ENCODE measurements around the gene SPATA33.
"Not testable (repeated sequence)": the region's sequence is repeated elsewhere in the genome, so short reads cannot be mapped to it uniquely, and the experiment has no call there.

SPATA33 gene

GRCh38 chr16:89629827-89630610 is 27.6 kb upstream of the SPATA33 start:
- DNase-seq = no peak

- DNase-seq = no peak
Measured at GRCh38 chr16:89633064-89633631, 24.5 kb upstream of the SPATA33 start.

GRCh38 chr16:89634463-89635385 is 22.9 kb upstream of the SPATA33 start:
- not testable (repeated sequence) for DNase-seq

- DNase-seq = no peak
Measured at GRCh38 chr16:89636663-89637062, 21.0 kb upstream of the SPATA33 start.

- no peak for DNase-seq
Measured at GRCh38 chr16:89637379-89637778, 20.3 kb upstream of the SPATA33 start.

- no peak for DNase-seq
Measured at GRCh38 chr16:89638455-89638854, 19.2 kb upstream of the SPATA33 start.

- DNase-seq = no peak
Measured at GRCh38 chr16:89639385-89639784, 18.3 kb upstream of the SPATA33 start.

GRCh38 chr16:89641458-89642119 is 16.0 kb upstream of the SPATA33 start:
- DNase-seq = no peak

- DNase-seq = no peak
Measured at GRCh38 chr16:89642574-89642973, 15.1 kb upstream of the SPATA33 start.

- no peak for DNase-seq
Measured at GRCh38 chr16:89643769-89644300, 13.8 kb upstream of the SPATA33 start.

GRCh38 chr16:89645122-89645521 is 12.5 kb upstream of the SPATA33 start:
- DNase-seq = no peak

- DNase-seq = no peak
Measured at GRCh38 chr16:89646270-89646669, 11.4 kb upstream of the SPATA33 start.

GRCh38 chr16:89646906-89647305 is 10.7 kb upstream of the SPATA33 start:
- DNase-seq = no peak

- no peak for DNase-seq
Measured at GRCh38 chr16:89651584-89651983, 6.1 kb upstream of the SPATA33 start.

GRCh38 chr16:89653656-89654295 is 3.9 kb upstream of the SPATA33 start:
- DNase-seq = no peak

GRCh38 chr16:89655062-89655643 is 2.5 kb upstream of the SPATA33 start:
- DNase-seq = no peak

GRCh38 chr16:89656435-89657121 is 1.1 kb upstream of the SPATA33 start:
- no peak for DNase-seq

- no peak for DNase-seq
Measured at GRCh38 chr16:89658221-89658879, 714 bp downstream of the SPATA33 start.

GRCh38 chr16:89660146-89660545 is 2.5 kb downstream of the SPATA33 start:
- DNase-seq = no peak

GRCh38 chr16:89661215-89661614 is 3.6 kb downstream of the SPATA33 start:
- no peak for DNase-seq

- not testable (repeated sequence) for DNase-seq
Measured at GRCh38 chr16:89664238-89664637, 6.6 kb downstream of the SPATA33 start.
